Subcutaneous adipose tissue (tissue), 4 donors: ENCODE measurements around the gene NTPCR. TPM values are rescaled to one million over a fixed set of nuclear protein-coding genes. Genes with fewer than 3 reads are reported as not detected.

Experiments
- total RNA-seq, 4 donors: library from RNA; depleted of rRNA; stranded (reverse); fragments of >200 nt; gene quantifications; one replicate each; pipeline ENCODE4 v1.1.0, GENCODE V29; 2016
- TF ChIP-seq, protein P1 (sequence below): fragments of 450-650 bp; IDR thresholded peaks from one replicate; pipeline ENCODE4 v1.5.1; 2016; ENCODE audit warnings: low read depth, mild to moderate bottlenecking, control low read depth, antibody characterized with exemption, moderate library complexity

NTPCR gene
- total RNA-seq, 4 donors from 2014 or later: 12.4 to 26.0 (median 24.0) TPM

- TF ChIP-seq, protein P1, sequence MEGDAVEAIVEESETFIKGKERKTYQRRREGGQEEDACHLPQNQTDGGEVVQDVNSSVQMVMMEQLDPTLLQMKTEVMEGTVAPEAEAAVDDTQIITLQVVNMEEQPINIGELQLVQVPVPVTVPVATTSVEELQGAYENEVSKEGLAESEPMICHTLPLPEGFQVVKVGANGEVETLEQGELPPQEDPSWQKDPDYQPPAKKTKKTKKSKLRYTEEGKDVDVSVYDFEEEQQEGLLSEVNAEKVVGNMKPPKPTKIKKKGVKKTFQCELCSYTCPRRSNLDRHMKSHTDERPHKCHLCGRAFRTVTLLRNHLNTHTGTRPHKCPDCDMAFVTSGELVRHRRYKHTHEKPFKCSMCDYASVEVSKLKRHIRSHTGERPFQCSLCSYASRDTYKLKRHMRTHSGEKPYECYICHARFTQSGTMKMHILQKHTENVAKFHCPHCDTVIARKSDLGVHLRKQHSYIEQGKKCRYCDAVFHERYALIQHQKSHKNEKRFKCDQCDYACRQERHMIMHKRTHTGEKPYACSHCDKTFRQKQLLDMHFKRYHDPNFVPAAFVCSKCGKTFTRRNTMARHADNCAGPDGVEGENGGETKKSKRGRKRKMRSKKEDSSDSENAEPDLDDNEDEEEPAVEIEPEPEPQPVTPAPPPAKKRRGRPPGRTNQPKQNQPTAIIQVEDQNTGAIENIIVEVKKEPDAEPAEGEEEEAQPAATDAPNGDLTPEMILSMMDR: no peak
Observed at GRCh38 chr1:233005703-233006102, 55.3 kb downstream of the NTPCR start.

DNA sequence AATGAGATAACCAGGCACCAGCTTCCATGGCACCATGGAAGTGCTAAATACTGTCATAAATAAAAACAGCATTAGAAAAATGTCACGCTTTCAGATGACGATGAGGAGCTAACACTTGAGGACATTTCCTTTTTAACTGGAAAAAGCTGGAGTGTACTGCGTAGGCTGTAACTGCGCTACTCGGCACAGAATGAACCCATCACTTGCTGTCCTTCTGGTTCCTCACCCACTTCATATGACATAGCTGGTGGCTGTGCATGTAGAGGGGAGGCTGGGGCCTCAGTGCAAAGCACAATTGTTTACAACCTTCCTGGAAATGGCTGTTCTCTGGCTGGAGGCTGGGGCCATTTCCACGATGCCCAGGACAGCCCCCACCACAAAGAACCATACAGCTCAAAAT is 55.7 kb downstream of the NTPCR start:
- TF ChIP-seq, protein P1: no peak

DNA sequence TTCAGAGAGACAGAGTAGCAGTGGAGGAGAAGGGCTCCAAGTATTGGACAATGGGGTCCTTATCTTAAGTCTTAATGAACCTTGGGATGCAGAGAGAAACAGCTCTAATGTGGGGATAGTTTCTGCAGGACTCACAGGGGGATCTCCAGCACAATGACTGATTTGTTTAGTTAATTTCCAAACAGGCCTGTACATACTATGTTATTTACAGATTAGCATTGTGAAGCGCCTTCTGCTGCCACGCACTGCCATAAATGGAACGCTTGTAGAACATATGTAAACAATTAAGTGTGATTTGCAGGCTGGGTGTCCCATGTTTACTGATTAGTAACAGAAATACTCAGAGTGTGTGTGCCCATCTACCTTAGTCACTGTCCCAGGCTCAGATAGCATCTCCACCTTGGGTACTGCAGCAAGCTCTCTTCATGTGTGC is 56.1 kb downstream of the NTPCR start:
- TF ChIP-seq, protein P1: no peak

GRCh38 chr1:233010146-233010545 is 59.7 kb downstream of the NTPCR start:
- TF ChIP-seq, protein P1: no peak

GRCh38 chr1:233012021-233012420 is 61.6 kb downstream of the NTPCR start:
- TF ChIP-seq, protein P1: no peak

DNA sequence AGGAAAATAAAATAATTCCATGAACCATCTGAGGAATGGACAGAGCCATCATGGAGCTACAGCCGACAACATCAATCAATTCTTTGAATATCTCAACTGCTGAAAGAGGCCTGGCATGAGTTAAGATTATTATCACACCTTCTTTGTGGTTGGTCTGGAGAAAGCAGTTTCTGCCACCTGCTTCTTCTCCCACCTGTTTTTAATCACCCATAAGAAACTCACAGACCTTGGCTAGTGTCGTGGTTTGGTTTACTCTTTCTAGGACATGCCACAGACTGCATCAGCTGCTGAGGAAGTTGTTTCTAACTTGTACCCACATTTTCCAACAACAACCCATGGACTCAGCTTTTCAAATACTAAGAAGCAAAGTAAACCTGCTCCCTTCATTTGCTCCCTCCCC is 65.6 kb downstream of the NTPCR start:
- TF ChIP-seq, protein P1: no peak

GRCh38 chr1:233016798-233017197 is 66.4 kb downstream of the NTPCR start:
- TF ChIP-seq, protein P1: no peak
